GM19099 (cell line): ENCODE data around the gene RXRA.

ENCODE experiments used
- POLR2A ChIP-seq: IDR thresholded peaks from 3 replicates; pipeline ENCODE4 v1.6.1; 2011; ENCODE audit warnings: low read depth; ENCODE audit not compliant: insufficient read length; ENCODE audit errors: extremely low read depth

The RXRA gene

GRCh38 chr9:134368571-134368970 is 42.3 kb downstream of the RXRA start:
- TF ChIP-seq POLR2A, result no peak

GRCh38 chr9:134369416-134370212 is 43.4 kb downstream of the RXRA start:
- TF ChIP-seq POLR2A, result no peak

GRCh38 chr9:134370213-134370492 is 43.9 kb downstream of the RXRA start:
- TF ChIP-seq POLR2A, result no peak

- no peak for TF ChIP-seq POLR2A
Observed at GRCh38 chr9:134370638-134371037, 44.4 kb downstream of the RXRA start.

GRCh38 chr9:134371731-134372130 is 45.5 kb downstream of the RXRA start:
- no peak for TF ChIP-seq POLR2A

GRCh38 chr9:134372581-134373267 is 46.5 kb downstream of the RXRA start:
- no peak for TF ChIP-seq POLR2A

- no peak for TF ChIP-seq POLR2A
Observed at GRCh38 chr9:134373269-134373668, 47.0 kb downstream of the RXRA start.

- TF ChIP-seq POLR2A, result no peak
Observed at GRCh38 chr9:134373953-134374300, 47.7 kb downstream of the RXRA start.

GRCh38 chr9:134374301-134375010 is 48.2 kb downstream of the RXRA start:
- TF ChIP-seq POLR2A, result no peak

GRCh38 chr9:134375011-134375390 is 48.7 kb downstream of the RXRA start:
- no peak for TF ChIP-seq POLR2A

GRCh38 chr9:134375430-134376385 is 49.5 kb downstream of the RXRA start:
- TF ChIP-seq POLR2A, result no peak

- no peak for TF ChIP-seq POLR2A
Observed at GRCh38 chr9:134376386-134377142, 50.3 kb downstream of the RXRA start.

- no peak for TF ChIP-seq POLR2A
Observed at GRCh38 chr9:134377143-134377484, 50.9 kb downstream of the RXRA start.

- no peak for TF ChIP-seq POLR2A
Observed at GRCh38 chr9:134377976-134378375, 51.7 kb downstream of the RXRA start.
